Measurements from ENCODE around the gene PRSS50. TPM values are rescaled to one million over a fixed set of nuclear protein-coding genes. Genes with fewer than 3 reads are reported as not detected.

PRSS50 gene, protein sequence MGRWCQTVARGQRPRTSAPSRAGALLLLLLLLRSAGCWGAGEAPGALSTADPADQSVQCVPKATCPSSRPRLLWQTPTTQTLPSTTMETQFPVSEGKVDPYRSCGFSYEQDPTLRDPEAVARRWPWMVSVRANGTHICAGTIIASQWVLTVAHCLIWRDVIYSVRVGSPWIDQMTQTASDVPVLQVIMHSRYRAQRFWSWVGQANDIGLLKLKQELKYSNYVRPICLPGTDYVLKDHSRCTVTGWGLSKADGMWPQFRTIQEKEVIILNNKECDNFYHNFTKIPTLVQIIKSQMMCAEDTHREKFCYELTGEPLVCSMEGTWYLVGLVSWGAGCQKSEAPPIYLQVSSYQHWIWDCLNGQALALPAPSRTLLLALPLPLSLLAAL
- total RNA-seq, result not detected

DNA sequence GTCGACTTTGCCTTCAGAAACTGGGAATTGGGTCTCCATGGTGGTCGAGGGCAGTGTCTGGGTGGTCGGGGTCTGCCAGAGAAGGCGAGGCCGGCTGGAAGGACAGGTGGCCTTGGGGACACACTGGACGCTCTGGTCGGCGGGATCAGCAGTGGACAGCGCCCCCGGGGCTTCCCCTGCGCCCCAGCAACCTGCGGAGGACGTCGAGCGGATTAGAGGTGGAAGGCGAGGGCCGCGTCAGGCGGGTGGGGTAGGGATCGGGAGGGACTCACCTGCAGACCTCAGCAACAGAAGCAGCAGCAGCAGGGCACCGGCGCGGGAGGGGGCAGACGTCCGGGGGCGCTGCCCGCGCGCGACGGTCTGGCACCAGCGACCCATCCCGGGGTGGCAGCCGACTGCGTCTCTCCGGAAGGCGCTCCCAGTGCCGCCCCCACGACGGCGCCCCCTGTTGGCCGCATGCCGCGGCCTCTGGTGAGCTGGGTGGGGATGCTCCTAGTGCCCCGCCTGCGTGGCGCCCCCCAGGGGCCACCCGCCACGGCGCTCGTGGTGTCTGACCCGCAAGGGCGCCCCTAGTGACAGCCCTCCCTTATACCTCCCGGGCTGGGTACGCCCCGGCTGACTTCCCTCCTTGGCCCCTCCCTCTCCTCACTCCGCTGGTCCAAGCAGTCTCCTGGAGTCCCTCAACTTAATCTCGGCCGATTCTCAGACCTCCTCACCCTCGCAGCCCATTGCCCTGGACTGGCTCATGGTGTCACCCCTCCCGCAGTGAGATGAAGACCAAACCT lies at the start of gene PRSS50:
PRSS50 (minus strand) TSS at position 423 of the 785 bp plus-strand sequence; CDS start at position 378, 45 bp downstream.
- TF ChIP-seq, protein P1, sequence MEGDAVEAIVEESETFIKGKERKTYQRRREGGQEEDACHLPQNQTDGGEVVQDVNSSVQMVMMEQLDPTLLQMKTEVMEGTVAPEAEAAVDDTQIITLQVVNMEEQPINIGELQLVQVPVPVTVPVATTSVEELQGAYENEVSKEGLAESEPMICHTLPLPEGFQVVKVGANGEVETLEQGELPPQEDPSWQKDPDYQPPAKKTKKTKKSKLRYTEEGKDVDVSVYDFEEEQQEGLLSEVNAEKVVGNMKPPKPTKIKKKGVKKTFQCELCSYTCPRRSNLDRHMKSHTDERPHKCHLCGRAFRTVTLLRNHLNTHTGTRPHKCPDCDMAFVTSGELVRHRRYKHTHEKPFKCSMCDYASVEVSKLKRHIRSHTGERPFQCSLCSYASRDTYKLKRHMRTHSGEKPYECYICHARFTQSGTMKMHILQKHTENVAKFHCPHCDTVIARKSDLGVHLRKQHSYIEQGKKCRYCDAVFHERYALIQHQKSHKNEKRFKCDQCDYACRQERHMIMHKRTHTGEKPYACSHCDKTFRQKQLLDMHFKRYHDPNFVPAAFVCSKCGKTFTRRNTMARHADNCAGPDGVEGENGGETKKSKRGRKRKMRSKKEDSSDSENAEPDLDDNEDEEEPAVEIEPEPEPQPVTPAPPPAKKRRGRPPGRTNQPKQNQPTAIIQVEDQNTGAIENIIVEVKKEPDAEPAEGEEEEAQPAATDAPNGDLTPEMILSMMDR (IDR thresholded peaks at IDR 0.05; ENCODE audit: low read depth), result no peak

DNA sequence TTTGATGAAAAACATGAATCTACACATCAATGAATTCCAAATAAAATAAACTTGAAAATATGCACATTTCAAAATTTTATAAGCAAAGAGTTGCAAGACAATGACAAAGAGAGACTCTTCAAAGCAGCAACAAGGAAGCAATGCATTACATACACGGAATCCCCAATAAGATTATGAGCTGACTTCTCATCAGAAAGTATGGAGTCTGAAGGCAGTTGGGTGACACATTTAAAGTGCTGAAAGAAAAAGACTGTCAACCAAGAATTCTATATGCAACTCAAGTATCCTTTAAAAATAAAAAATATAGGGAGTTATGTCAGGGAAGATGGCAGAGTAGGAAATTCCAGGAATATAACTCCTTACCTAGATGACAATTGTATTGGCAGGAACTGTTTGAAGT lies 46.5 kb upstream of the PRSS50 start:
- TF ChIP-seq, protein P1 (IDR thresholded peaks at IDR 0.05; ENCODE audit: low read depth), result no peak

DNA sequence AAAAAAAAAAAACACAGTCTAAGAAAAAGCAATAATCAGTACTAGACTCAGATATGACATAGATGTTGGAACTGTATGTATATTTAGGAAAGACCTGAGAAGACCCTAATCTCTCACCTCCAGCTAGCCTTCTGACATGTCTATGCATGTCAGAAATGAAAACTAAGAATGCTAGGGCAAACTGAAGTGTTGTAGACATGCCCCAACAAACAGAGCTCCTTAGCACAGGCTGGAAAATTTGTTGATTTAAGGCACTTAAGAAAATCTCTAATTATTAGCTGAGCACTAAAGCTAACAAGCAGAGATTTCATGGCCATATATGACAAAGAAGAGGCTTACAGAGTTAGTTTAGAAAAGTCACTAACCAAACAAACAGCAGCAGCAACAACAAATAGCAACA lies 45.5 kb upstream of the PRSS50 start:
- TF ChIP-seq, protein P1 (IDR thresholded peaks at IDR 0.05; ENCODE audit: low read depth), result no peak

DNA sequence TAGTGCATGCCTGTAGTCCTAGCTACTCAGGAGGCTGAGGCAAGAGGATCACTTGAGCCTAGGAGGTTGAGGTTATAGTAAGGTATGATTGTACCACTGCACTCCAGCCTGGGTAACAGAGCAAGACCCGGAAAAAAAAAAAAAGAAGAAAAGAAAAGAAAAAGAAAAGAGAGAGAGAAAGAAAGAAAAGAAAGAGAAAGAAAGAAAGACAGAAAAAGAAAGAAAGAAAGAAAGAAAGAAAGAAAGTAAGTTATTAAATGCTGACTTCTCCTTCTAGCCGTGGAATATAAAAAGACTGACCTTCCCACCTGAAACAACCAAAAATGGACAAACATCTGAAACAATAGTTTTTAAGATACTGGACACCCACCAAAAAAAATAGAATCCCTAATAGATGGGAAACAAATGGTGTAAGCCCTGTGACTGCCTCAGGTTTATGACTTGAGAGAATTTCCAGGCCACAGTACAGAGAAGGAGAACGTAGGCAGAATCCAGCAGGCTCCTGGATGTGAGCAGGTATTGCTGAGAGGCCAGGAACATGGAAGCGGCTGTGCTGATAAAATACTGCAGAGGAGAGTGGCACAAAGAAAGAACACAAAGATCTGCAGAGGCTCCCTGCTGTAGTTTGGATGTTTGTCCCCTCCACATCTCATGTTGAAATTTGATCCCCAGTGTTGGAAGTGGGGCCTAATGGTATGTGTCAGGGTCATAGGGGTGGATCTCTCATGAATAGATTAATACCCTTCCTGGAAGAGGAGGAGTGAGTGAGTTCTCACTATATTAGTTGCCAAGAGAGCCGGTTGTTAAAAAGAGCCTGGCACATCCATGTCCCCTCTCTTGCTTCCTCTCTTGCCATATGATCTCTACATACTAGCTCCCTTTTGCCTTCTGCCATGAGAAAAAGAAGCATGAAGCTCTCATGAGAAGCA lies 41.8 kb upstream of the PRSS50 start:
- TF ChIP-seq, protein P1 (IDR thresholded peaks at IDR 0.05; ENCODE audit: low read depth), result no peak

DNA sequence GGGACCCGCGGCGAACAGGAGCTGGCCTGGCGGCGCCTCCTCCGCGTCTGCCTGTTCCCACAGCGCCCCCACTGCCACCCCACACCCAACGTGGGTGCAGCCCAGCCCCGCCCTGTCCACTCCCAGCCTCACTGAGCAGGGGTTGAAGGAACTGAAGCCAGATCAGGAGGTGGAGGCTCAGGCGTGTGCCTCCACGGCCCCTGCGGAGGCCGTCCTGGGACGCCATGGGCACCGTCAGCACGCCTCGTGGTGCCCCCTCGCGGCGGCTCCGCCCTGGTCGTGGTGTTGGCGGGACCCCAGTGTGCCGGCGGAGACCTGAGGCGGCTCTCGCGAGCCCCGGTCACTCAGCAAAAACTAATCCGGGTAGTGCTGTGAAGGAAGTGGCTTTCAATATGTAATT lies 39.0 kb upstream of the PRSS50 start:
- TF ChIP-seq, protein P1 (IDR thresholded peaks at IDR 0.05; ENCODE audit: low read depth), result no peak

DNA sequence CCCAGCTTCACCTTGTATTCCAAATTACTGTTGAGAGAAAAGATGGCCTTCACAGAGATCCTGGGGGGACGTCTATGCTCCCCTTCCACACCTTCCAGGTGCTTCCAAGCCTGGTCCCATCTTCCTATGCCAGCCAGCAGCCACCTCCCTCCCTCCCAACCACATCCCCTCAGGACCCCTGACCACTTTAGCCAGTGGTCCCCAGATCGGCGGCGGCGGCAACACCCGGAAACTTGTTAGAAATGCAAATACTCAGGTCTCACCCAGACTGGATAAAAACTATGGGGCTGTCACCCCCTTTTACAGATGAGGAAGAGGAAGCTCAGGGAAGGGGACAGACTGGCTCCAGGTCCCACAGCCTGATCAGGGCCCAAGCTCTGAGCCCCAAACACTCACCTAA lies 38.0 kb upstream of the PRSS50 start:
- TF ChIP-seq, protein P1 (IDR thresholded peaks at IDR 0.05; ENCODE audit: low read depth), result no peak
